ENCODE results near the gene PAK3. TPM values are rescaled to one million over a fixed set of nuclear protein-coding genes. Genes with fewer than 3 reads are reported as not detected.

Gene PAK3
- polyA plus RNA-seq, 3 donors: not detected

GRCh38 chrX:111103246-111103645 lies 7.3 kb downstream of the PAK3 start:
- H3K27ac ChIP-seq (ENCODE audit: low read depth in 1 of 2, low read length in 2 of 2): no peak overlapping the region
- TF ChIP-seq CTCF (IDR thresholded peaks at IDR 0.05): no peak
- peaks cover 5 to 12% (median 11%) of the 10 kb centered on the region in 3 donors for H3K27me3 Mint-ChIP-seq (ENCODE audit: low read depth in 3 of 3)
- H3K9ac ChIP-seq (ENCODE audit: insufficient read depth, low read length, poor library complexity, severe bottlenecking): no peak overlapping the region
- H3K27me3 ChIP-seq (ENCODE audit: control insufficient read depth in 2 of 2, insufficient read depth in 2 of 2, low read length in 2 of 2): peaks cover 0 to 2% of the 10 kb centered on the region in 2 donors
- no peak overlapping the region for H3K27ac Mint-ChIP-seq
- peaks cover 5% of the 10 kb centered on the region for H3K4me1 Mint-ChIP-seq
- WGBS (ENCODE audit: insufficient coverage): no CpG with 5 or more reads among the region's 6 CpGs
- H3K79me2 ChIP-seq (ENCODE audit: insufficient read depth, low read length): no peaks in the 10 kb centered on the region
- no peak overlapping the region for H3K4me2 ChIP-seq (replicated peaks; ENCODE audit: extremely low read depth, low read length, poor library complexity, severe bottlenecking)
- H2AFZ ChIP-seq (ENCODE audit: insufficient read depth, low read depth, low read length, poor library complexity, severe bottlenecking): no peak overlapping the region
- no peaks in the 10 kb centered on the region for H3K36me3 Mint-ChIP-seq
- no peaks in the 10 kb centered on the region for H4K20me1 ChIP-seq (ENCODE audit: insufficient read depth, low read length)
- no peak for DNase-seq
- no peak overlapping the region for H3K4me3 Mint-ChIP-seq
- no peaks in the 10 kb centered on the region for H3K9me3 ChIP-seq (replicated peaks in 1 of 2; ENCODE audit: control insufficient read depth in 1 of 2, insufficient read depth in 1 of 2, low read length in 2 of 2)
- peaks cover 0 to 4% of the 10 kb centered on the region in 2 donors for H3K4me1 ChIP-seq (ENCODE audit: control insufficient read depth in 1 of 2, insufficient read depth in 2 of 2, low read length in 2 of 2)
- intact Hi-C loops (cut with micrococcal nuclease): no loop called here
- no peak overlapping the region for H3K4me3 ChIP-seq (replicated peaks in 1 of 3; ENCODE audit: low read depth in 2 of 3, low read length in 3 of 3)
- no peaks in the 10 kb centered on the region for H3K9me3 Mint-ChIP-seq
- no peaks in the 10 kb centered on the region for H3K36me3 ChIP-seq (replicated peaks in 1 of 2; ENCODE audit: control insufficient read depth in 1 of 2, insufficient read depth in 2 of 2, low read length in 2 of 2)

- DNase-seq: no peak
- H3K4me3 Mint-ChIP-seq: no peak overlapping the region
- Histone ChIP-seq H3K27ac (ENCODE audit: low read depth in 1 of 2, low read length in 2 of 2) (no peak overlapping the region), H3K4me1 (ENCODE audit: control insufficient read depth in 1 of 2, insufficient read depth in 2 of 2, low read length in 2 of 2) (no peaks in the 10 kb centered on the region), H3K4me3 (replicated peaks in 1 of 3; ENCODE audit: low read depth in 2 of 3, low read length in 3 of 3) (no peak overlapping the region), H3K9ac (ENCODE audit: insufficient read depth, low read length, poor library complexity, severe bottlenecking) (no peak overlapping the region), H3K36me3 (replicated peaks in 1 of 2; ENCODE audit: control insufficient read depth in 1 of 2, insufficient read depth in 2 of 2, low read length in 2 of 2) (no peaks in the 10 kb centered on the region), H4K20me1 (ENCODE audit: insufficient read depth, low read length) (no peaks in the 10 kb centered on the region), H3K9me3 (replicated peaks in 1 of 2; ENCODE audit: control insufficient read depth in 1 of 2, insufficient read depth in 1 of 2, low read length in 2 of 2) (no peaks in the 10 kb centered on the region), H3K79me2 (ENCODE audit: insufficient read depth, low read length) (no peaks in the 10 kb centered on the region), H3K4me2 (replicated peaks; ENCODE audit: extremely low read depth, low read length, poor library complexity, severe bottlenecking) (no peak overlapping the region), H2AFZ (ENCODE audit: insufficient read depth, low read depth, low read length, poor library complexity, severe bottlenecking) (no peak overlapping the region), H3K27me3 (ENCODE audit: control insufficient read depth in 2 of 2, insufficient read depth in 2 of 2, low read length in 2 of 2) (peaks cover 0 to 7% of the 10 kb centered on the region in 2 donors)
- H3K27ac Mint-ChIP-seq: no peak overlapping the region
- no peak for TF ChIP-seq CTCF (IDR thresholded peaks at IDR 0.05)
- intact Hi-C loops (cut with micrococcal nuclease): no loop called here
- H3K27me3 Mint-ChIP-seq (ENCODE audit: low read depth in 3 of 3): peaks cover 0 to 9% (median 1%) of the 10 kb centered on the region in 3 donors
- H3K36me3 Mint-ChIP-seq: no peaks in the 10 kb centered on the region
- peaks cover 0 to 3% (median 0%) of the 10 kb centered on the region in 7 donors for H3K9me3 Mint-ChIP-seq
- H3K4me1 Mint-ChIP-seq: no peaks in the 10 kb centered on the region
- no CpG with 5 or more reads among the region's 6 CpGs for WGBS (ENCODE audit: insufficient coverage)
These were observed 14.2 kb downstream of the PAK3 start for GRCh38 chrX:111110098-111110775.
